Esophagus muscularis mucosa (tissue), 4 donors: ENCODE measurements around the gene RBMS3.

Experiments
- CTCF ChIP-seq, 3 experiments: fragments of 200-600 bp in 2 of 3; fragments of 450-650 bp in 1 of 3; sonication (generic) in 2 of 3; IDR thresholded peaks; one replicate each; pipeline ENCODE4 v1.5.1; 2017 to 2019; ENCODE audit warnings: antibody characterized with exemption in 3 of 3, mild to moderate bottlenecking in 2 of 3, moderate library complexity in 1 of 3
- EP300 ChIP-seq: sonication (generic); formaldehyde crosslinking; IDR thresholded peaks from one replicate; pipeline ENCODE4 v1.6.1; 2017; ENCODE audit warnings: antibody characterized with exemption
- POLR2A ChIP-seq: fragments of 450-650 bp; IDR thresholded peaks from one replicate; pipeline ENCODE4 v1.6.1; 2017; ENCODE audit warnings: antibody characterized with exemption, moderate library complexity, mild to moderate bottlenecking, low read depth
- POLR2AphosphoS5 ChIP-seq, 2 donors: sonication (generic); formaldehyde crosslinking; IDR thresholded peaks; one replicate each; pipeline ENCODE4 v1.6.1; 2017; ENCODE audit warnings: antibody characterized with exemption in 2 of 2

GRCh38 chr3:30026851-30027250 lies 746.0 kb downstream of the RBMS3 start:
- no peak for TF ChIP-seq POLR2AphosphoS5 (IDR thresholded peaks at IDR 0.05)
- no peak for TF ChIP-seq CTCF (IDR thresholded peaks at IDR 0.05)
- TF ChIP-seq EP300 = no peak
- no peak for TF ChIP-seq POLR2A
